ENCODE measurements around the gene KIF16B. TPM values are rescaled to one million over a fixed set of nuclear protein-coding genes. Genes with fewer than 3 reads are reported as not detected.

The KIF16B gene
- total and polyA plus RNA-seq, 9 of the 15 experiments (the other 6 are each of a cell fraction or from before 2014, with no cell fraction given), result 1.00 to 10.6 (median 8.5) TPM

DNA sequence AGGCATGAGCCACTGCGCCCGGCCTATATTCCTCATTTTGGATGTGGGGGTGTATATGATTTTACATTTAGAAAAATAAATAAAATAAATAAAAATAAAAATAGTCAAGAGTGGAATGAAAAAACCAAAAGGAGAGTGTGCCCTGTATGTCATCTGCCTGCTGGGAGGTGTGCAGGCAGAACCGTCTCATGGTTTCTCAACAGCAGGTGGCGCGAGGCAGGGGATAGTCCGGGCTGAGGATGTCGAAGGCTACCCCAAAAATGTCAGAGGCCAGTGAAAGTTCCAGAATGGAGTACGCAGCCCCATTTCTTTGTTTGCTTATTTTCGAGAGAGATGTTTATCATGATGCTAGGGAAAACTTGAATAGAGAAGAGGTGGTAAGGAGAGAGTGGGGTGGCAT lies 16.4 kb upstream of the KIF16B start (continued):
- TF ChIP-seq, protein P1, sequence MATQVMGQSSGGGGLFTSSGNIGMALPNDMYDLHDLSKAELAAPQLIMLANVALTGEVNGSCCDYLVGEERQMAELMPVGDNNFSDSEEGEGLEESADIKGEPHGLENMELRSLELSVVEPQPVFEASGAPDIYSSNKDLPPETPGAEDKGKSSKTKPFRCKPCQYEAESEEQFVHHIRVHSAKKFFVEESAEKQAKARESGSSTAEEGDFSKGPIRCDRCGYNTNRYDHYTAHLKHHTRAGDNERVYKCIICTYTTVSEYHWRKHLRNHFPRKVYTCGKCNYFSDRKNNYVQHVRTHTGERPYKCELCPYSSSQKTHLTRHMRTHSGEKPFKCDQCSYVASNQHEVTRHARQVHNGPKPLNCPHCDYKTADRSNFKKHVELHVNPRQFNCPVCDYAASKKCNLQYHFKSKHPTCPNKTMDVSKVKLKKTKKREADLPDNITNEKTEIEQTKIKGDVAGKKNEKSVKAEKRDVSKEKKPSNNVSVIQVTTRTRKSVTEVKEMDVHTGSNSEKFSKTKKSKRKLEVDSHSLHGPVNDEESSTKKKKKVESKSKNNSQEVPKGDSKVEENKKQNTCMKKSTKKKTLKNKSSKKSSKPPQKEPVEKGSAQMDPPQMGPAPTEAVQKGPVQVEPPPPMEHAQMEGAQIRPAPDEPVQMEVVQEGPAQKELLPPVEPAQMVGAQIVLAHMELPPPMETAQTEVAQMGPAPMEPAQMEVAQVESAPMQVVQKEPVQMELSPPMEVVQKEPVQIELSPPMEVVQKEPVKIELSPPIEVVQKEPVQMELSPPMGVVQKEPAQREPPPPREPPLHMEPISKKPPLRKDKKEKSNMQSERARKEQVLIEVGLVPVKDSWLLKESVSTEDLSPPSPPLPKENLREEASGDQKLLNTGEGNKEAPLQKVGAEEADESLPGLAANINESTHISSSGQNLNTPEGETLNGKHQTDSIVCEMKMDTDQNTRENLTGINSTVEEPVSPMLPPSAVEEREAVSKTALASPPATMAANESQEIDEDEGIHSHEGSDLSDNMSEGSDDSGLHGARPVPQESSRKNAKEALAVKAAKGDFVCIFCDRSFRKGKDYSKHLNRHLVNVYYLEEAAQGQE (IDR thresholded peaks at IDR 0.05; ENCODE audit: borderline replicate concordance), result no peak
- TF ChIP-seq, protein P1 (CRISPR knock-in tag; IDR thresholded peaks at IDR 0.05; ENCODE audit: low read depth), result no peak
- TF ChIP-seq, protein P2, sequence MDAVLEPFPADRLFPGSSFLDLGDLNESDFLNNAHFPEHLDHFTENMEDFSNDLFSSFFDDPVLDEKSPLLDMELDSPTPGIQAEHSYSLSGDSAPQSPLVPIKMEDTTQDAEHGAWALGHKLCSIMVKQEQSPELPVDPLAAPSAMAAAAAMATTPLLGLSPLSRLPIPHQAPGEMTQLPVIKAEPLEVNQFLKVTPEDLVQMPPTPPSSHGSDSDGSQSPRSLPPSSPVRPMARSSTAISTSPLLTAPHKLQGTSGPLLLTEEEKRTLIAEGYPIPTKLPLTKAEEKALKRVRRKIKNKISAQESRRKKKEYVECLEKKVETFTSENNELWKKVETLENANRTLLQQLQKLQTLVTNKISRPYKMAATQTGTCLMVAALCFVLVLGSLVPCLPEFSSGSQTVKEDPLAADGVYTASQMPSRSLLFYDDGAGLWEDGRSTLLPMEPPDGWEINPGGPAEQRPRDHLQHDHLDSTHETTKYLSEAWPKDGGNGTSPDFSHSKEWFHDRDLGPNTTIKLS (IDR thresholded peaks at IDR 0.05; ENCODE audit: borderline replicate concordance, low read depth), result no peak
- TF ChIP-seq ZNF143 (CRISPR knock-in tag; IDR thresholded peaks at IDR 0.05), result no peak
